Skeletal muscle satellite cell (primary cell): ENCODE measurements around the gene ABHD2.

ENCODE experiments used
- H3K27me3 ChIP-seq: 2 replicates; pipeline ENCODE4 v1.7.0; 2013; ENCODE audit warnings: low read length; ENCODE audit not compliant: control insufficient read depth, insufficient read depth
- H3K36me3 ChIP-seq: 2 replicates; pipeline ENCODE4 v1.7.0; 2013; ENCODE audit warnings: mild to moderate bottlenecking, control low read depth, low read length; ENCODE audit not compliant: insufficient read depth
- H3K4me1 ChIP-seq: 2 replicates; pipeline ENCODE4 v1.7.0; 2013; ENCODE audit warnings: low read length; ENCODE audit not compliant: control insufficient read depth, insufficient read depth
- H3K4me2 ChIP-seq: 2 replicates; pipeline ENCODE4 v1.7.0; 2013; ENCODE audit warnings: mild to moderate bottlenecking, low read length
- H3K4me3 ChIP-seq: 2 replicates; pipeline ENCODE4 v1.7.0; 2013; ENCODE audit warnings: low read length
- H3K9ac ChIP-seq: 2 replicates; pipeline ENCODE4 v1.7.0; 2013; ENCODE audit warnings: mild to moderate bottlenecking, low read depth, low read length, moderate library complexity
- H3K9me3 ChIP-seq: replicated peaks from 2 replicates; pipeline ENCODE4 v1.7.0; 2013; ENCODE audit warnings: mild to moderate bottlenecking, control low read depth, low read length

ABHD2 gene

GRCh38 chr15:89209057-89209456, 120.8 kb downstream of the ABHD2 start:
- Histone ChIP-seq H3K27me3 (peaks cover 7% of the 10 kb centered on the region), H3K4me3 (no peak overlapping the region), H3K4me1 (peaks cover 3% of the 10 kb centered on the region), H3K9ac (no peak overlapping the region), H3K36me3 (no peaks in the 10 kb centered on the region), H3K4me2 (no peak overlapping the region), H3K9me3 (no peaks in the 10 kb centered on the region)

GRCh38 chr15:89211678-89212170, 123.5 kb downstream of the ABHD2 start:
- Histone ChIP-seq H3K4me1 (peaks cover 3% of the 10 kb centered on the region), H3K4me3 (no peak overlapping the region), H3K36me3 (no peaks in the 10 kb centered on the region), H3K27me3 (peaks cover 20% of the 10 kb centered on the region), H3K9ac (no peak overlapping the region), H3K4me2 (no peak overlapping the region), H3K9me3 (no peaks in the 10 kb centered on the region)

DNA sequence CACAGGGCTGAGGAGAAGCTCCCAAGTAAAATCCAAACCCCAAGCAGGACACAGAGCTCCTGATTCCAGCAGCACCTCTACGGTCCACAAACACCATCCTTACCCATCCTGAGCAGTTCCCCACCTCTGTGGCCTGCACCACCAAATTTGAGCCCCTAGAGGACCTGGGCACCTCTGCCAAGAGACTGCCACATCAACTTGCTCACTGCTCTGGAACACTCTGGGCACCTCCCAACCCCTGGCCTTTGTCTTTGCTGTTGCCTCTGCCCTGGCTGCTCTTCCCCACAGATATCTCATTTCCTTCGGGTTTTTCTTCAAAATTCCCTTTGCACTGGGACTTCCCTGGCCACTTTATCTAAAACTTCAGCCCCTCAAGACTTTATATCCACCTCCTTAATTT, 127.4 kb downstream of the ABHD2 start:
- Histone ChIP-seq H3K4me2 (no peak overlapping the region), H3K27me3 (peaks cover 56% of the 10 kb centered on the region), H3K9ac (no peak overlapping the region)

DNA sequence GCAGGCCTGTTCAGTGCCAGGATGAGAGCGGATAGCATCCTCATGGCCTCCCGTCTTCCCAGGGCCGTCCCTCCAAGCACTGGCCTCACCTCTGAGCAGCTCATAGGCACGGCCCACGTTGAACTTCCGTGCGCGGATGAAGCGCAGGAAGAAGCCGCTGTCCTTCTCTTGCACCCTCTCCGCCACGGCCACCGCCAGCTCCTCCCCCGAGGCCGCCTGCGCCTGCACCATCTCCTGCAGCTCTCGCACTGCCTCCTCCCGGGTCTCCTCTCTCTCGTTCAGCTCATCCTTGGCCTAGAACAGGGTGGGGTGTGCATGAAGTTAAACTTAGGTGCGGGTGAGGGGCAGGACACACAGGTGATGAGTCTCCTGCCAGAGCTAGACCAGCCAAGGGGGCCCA, 128.8 kb downstream of the ABHD2 start:
- H3K9ac ChIP-seq, result no peak overlapping the region

More for the DNA sequence above, 127.4 kb downstream of the ABHD2 start:
- no peak overlapping the region for H3K4me3 ChIP-seq
- H3K9me3 ChIP-seq, result no peaks in the 10 kb centered on the region
- H3K4me1 ChIP-seq, result no peaks in the 10 kb centered on the region
- H3K36me3 ChIP-seq, result no peaks in the 10 kb centered on the region

DNA sequence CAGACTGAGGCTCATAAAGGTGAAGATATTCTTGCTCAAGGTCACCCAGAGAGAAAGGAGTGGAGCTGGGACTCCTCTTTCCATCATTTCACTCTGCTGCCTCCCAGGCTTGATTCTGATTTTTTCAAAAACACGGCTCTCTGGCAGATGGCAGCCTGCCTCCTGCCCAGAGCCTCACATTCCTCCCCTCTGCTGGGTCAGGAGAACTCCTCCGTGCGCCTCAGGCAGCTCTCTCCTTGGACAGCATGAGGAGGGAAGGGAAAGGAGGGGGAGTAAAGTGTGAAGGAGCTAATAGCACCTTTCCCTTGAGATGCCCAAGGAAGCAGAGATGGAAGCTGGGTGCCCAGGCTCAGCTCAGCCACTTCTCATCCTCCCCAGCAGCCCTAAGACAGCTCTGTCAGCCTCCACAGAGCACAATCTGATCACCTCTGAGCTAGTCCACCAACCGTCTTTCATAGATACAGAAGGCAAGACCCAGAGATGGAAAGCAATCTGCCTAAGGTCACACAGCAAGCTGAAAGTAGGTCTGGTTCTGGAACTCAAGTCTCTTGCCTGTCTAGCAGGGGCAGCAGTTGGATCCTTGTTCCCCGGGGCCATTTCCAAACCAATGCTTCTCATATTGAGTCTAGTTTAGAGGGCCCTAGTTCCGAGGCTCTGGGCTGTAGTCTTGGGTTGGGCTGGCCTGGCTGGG, 129.6 kb downstream of the ABHD2 start:
- H3K9ac ChIP-seq, result no peak overlapping the region
- no peak overlapping the region for H3K4me2 ChIP-seq
- H3K4me3 ChIP-seq, result no peak overlapping the region
- H3K4me1 ChIP-seq, result no peaks in the 10 kb centered on the region
- no peaks in the 10 kb centered on the region for H3K9me3 ChIP-seq
- H3K36me3 ChIP-seq, result no peaks in the 10 kb centered on the region
- H3K27me3 ChIP-seq, result peaks cover 63% of the 10 kb centered on the region

More for the DNA sequence above, 128.8 kb downstream of the ABHD2 start:
- Histone ChIP-seq H3K27me3 (peaks cover 56% of the 10 kb centered on the region), H3K9me3 (no peaks in the 10 kb centered on the region), H3K36me3 (no peaks in the 10 kb centered on the region), H3K4me3 (no peak overlapping the region), H3K4me2 (no peak overlapping the region), H3K4me1 (no peaks in the 10 kb centered on the region)

GRCh38 chr15:89218531-89218930, 130.3 kb downstream of the ABHD2 start:
- Histone ChIP-seq H3K4me1 (no peaks in the 10 kb centered on the region), H3K4me3 (no peak overlapping the region), H3K9ac (no peak overlapping the region), H3K36me3 (no peaks in the 10 kb centered on the region), H3K27me3 (peaks cover 64% of the 10 kb centered on the region), H3K4me2 (no peak overlapping the region), H3K9me3 (no peaks in the 10 kb centered on the region)

DNA sequence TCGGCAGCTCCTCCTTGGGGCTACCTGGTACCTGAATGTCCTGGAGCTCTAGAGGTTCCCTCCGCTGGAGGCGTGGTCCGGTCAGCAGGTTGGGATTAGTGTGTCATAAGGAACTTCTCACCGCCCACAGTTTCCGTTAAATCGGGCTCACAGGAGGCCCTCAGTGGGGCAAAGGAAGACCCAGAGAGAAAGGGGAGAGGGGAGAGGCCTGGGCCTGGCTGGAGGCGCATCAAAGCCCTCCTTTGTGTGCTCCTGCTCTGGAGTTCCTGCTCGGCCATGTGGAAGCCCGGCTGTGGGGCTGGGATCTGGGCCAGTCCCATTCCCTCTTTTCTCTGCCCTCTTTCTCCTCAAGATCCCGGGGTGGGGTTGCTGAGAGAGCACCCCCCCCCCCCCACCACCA, 133.3 kb downstream of the ABHD2 start, which contains the start of gene RLBP1:
Gene RLBP1, minus strand, starts transcription at position 37 of the 400 bp plus-strand sequence. CDS start 2,604 bp downstream, outside the sequence.
- Histone ChIP-seq H3K4me3 (no peak within 1 kb of the TSS), H3K9me3 (no peaks in the 10 kb centered on the region), H3K4me2 (no peak within 1 kb of the TSS), H3K27me3 (peaks cover 52% of the 10 kb centered on the region), H3K9ac (no peak within 1 kb of the TSS), H3K36me3 (no peaks in the 10 kb centered on the region), H3K4me1 (no peaks in the 10 kb centered on the region)

GRCh38 chr15:89225588-89225987, 137.3 kb downstream of the ABHD2 start:
- peaks cover 15% of the 10 kb centered on the region for H3K27me3 ChIP-seq

DNA sequence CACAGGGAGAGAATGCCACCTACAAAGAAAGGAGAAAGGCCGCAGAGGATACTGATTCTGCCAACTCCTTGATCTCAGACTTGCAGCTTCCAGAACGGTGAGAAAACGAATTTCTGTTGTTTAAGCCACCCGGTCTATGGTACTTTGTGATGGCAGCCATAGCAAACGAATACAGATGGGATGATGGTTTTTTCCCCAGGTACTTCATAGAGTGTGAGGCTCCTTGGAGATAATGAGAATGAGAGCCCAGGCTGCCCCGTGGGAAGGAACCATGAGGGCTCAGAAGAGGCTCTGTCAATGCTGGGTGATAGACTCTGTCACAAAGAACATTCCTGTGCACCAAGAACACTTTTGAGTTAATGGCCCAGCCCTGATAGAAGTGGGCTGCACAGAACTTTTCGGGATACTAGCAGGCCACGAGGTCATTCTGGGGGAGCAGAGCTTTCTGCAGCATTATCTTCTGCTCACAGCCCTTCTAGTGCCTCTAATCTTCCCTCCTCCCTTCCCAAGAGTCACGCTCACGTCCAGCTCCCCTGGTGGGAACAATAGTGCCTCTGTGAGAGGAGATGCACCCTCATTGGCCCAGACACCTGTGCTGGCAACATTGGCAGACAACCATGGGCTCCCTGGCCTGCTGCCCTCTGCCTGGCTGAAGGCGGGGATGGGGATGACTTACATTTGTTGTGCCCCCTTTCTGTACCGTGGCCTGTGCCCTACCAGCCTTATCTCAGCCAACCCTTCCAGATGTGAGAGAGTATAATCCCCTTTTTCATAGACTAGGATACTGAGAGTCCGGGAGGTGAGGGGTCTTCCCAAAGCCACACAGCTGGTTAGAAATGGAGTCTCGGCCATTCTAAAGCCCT, 138.3 kb downstream of the ABHD2 start:
- Histone ChIP-seq H3K9me3 (no peaks in the 10 kb centered on the region), H3K36me3 (no peaks in the 10 kb centered on the region), H3K4me2 (no peak overlapping the region), H3K27me3 (peaks cover 10% of the 10 kb centered on the region), H3K4me3 (no peak overlapping the region), H3K9ac (no peak overlapping the region), H3K4me1 (peaks cover 8% of the 10 kb centered on the region)

More at GRCh38 chr15:89225588-89225987, 137.3 kb downstream of the ABHD2 start:
- no peaks in the 10 kb centered on the region for H3K36me3 ChIP-seq
- peaks cover 5% of the 10 kb centered on the region for H3K4me1 ChIP-seq
- H3K9ac ChIP-seq, result no peak overlapping the region
- no peak overlapping the region for H3K4me3 ChIP-seq
- no peaks in the 10 kb centered on the region for H3K9me3 ChIP-seq
- no peak overlapping the region for H3K4me2 ChIP-seq

DNA sequence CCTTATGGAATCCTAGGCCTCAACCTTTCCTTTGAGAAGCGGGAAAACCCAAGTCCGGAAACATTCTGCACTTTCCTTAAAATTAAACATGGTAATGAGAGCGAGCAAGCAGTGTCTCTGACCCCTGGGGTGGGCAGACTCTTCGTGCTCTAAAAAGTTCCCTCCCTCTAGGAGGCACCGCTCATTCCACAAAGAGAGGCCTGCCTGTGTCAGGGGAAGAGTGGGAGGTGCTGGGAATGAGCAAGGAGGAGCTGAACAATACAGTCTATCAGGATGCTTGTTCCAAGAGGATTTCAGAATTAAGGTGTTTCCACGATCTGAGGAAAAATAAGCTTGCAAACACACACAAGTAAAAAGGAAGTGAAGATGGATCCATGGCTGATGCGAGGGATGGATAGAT, 139.2 kb downstream of the ABHD2 start:
- Histone ChIP-seq H3K4me2 (no peak overlapping the region), H3K4me1 (peaks cover 8% of the 10 kb centered on the region), H3K36me3 (no peaks in the 10 kb centered on the region), H3K4me3 (no peak overlapping the region), H3K9ac (no peak overlapping the region), H3K27me3 (peaks cover 5% of the 10 kb centered on the region), H3K9me3 (no peaks in the 10 kb centered on the region)

DNA sequence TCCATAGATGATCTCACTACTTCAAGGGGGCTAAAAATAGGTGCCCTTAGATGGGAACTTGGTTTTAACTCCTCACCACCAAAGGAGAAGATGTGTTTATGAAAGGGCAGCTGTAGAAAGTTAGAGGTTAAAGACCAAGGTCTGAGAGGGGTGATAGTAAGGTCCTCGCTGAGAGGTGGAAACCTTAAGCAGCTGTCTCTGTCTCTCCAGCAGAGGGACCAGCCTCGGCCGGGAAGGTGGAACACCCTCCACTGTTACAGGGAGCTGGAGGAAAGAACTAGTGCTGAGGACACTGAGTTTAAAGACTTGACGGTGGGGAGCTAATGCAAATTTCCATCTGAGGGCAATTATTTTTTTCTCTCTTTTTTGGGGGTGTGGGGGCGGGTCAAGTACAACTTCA, 142.0 kb downstream of the ABHD2 start:
- no peak overlapping the region for H3K4me3 ChIP-seq
- no peak overlapping the region for H3K9ac ChIP-seq
- peaks cover 8% of the 10 kb centered on the region for H3K4me1 ChIP-seq
- no peak overlapping the region for H3K4me2 ChIP-seq
- H3K36me3 ChIP-seq, result no peaks in the 10 kb centered on the region
- H3K9me3 ChIP-seq, result no peaks in the 10 kb centered on the region
- peaks cover 10% of the 10 kb centered on the region for H3K27me3 ChIP-seq
